Astrocyte (in vitro differentiated cells and primary cell): ENCODE measurements around the gene AHR.

Experiments used
- EZH2 ChIP-seq: IDR thresholded peaks from 2 replicates; pipeline ENCODE4 v1.6.1; 2012; ENCODE audit warnings: mild to moderate bottlenecking, low read length, inconsistent platforms; ENCODE audit not compliant: insufficient read depth
- TF ChIP-seq, protein P1 (sequence below): IDR thresholded peaks from 2 replicates; pipeline ENCODE4 v1.5.1; 2011; ENCODE audit warnings: low read depth, mild to moderate bottlenecking, inconsistent platforms, low read length, moderate library complexity; ENCODE audit not compliant: insufficient read depth

DNA sequence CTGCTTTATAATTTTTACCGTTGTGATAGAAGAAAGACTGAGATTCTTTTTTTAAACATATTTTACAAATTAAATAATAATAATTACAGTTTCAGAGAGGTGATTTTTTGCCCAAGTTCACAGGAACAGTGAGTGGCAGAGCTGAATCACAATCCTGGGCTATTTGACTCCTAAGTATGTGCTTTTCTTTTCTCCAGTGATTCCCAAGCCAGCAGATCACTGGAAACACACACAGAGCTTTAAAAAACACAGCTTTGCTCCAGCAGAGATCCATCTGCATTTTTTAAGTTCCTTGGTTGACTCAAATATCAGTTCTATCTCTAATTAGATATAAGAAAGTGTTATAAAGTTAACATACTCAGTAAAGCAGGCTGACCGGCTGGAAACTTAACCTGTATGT is 69.0 kb downstream of the AHR start:
- TF ChIP-seq, protein P1, sequence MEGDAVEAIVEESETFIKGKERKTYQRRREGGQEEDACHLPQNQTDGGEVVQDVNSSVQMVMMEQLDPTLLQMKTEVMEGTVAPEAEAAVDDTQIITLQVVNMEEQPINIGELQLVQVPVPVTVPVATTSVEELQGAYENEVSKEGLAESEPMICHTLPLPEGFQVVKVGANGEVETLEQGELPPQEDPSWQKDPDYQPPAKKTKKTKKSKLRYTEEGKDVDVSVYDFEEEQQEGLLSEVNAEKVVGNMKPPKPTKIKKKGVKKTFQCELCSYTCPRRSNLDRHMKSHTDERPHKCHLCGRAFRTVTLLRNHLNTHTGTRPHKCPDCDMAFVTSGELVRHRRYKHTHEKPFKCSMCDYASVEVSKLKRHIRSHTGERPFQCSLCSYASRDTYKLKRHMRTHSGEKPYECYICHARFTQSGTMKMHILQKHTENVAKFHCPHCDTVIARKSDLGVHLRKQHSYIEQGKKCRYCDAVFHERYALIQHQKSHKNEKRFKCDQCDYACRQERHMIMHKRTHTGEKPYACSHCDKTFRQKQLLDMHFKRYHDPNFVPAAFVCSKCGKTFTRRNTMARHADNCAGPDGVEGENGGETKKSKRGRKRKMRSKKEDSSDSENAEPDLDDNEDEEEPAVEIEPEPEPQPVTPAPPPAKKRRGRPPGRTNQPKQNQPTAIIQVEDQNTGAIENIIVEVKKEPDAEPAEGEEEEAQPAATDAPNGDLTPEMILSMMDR: no peak
- no peak for TF ChIP-seq EZH2
